HG02759 (cell line): ENCODE measurements around the gene GJC2.

Experiments used
- ATAC-seq: cut with Tn5 transposase; IDR thresholded peaks from one replicate; pipeline ENCODE4 v1.9.1; 2021; ENCODE audit warnings: mild to moderate bottlenecking, moderate library complexity; ENCODE audit not compliant: unreplicated experiment

GJC2 gene

GRCh38 chr1:228144193-228144992, 5.3 kb upstream of the GJC2 start:
- ATAC-seq: no peak

- no peak for ATAC-seq
Observed at GRCh38 chr1:228144993-228145343, 4.8 kb upstream of the GJC2 start.

GRCh38 chr1:228145463-228146416, 4.0 kb upstream of the GJC2 start:
- no peak for ATAC-seq

- ATAC-seq: no peak
Observed at GRCh38 chr1:228146417-228147150, 3.1 kb upstream of the GJC2 start.

- no peak for ATAC-seq
Observed at GRCh38 chr1:228147151-228147693, 2.5 kb upstream of the GJC2 start.

GRCh38 chr1:228147768-228148167, 2.0 kb upstream of the GJC2 start:
- no peak for ATAC-seq

GRCh38 chr1:228148196-228148861, 1.4 kb upstream of the GJC2 start:
- ATAC-seq: no peak

- ATAC-seq: no peak
Observed at GRCh38 chr1:228148935-228149405, 760 bp upstream of the GJC2 start.

- no peak for ATAC-seq
Observed at GRCh38 chr1:228150120-228150460, 360 bp downstream of the GJC2 start.

GRCh38 chr1:228150461-228151179, 890 bp downstream of the GJC2 start:
- no peak for ATAC-seq

- ATAC-seq: no peak
Observed at GRCh38 chr1:228151180-228151925, 1.6 kb downstream of the GJC2 start.

- ATAC-seq: no peak
Observed at GRCh38 chr1:228152097-228152917, 2.6 kb downstream of the GJC2 start.

GRCh38 chr1:228152918-228153258, 3.2 kb downstream of the GJC2 start:
- ATAC-seq: no peak

GRCh38 chr1:228154021-228154669, 4.4 kb downstream of the GJC2 start:
- ATAC-seq: no peak

GRCh38 chr1:228154670-228155571, 5.2 kb downstream of the GJC2 start:
- ATAC-seq: no peak

- no peak for ATAC-seq
Observed at GRCh38 chr1:228155596-228156514, 6.1 kb downstream of the GJC2 start.
